Dedifferentiated amniotic fluid mesenchymal stem cell (primary cell): ENCODE results near the gene MRPS7.
"Not testable (repeated sequence)": the region's sequence is repeated elsewhere in the genome, so short reads cannot be mapped to it uniquely, and the experiment has no call there.

Experiments
- DNase-seq: peaks from one replicate; pipeline ENCODE4 v3.0.0-alpha.2; 2016; ENCODE audit errors: extremely low spot score

MRPS7 gene

DNA sequence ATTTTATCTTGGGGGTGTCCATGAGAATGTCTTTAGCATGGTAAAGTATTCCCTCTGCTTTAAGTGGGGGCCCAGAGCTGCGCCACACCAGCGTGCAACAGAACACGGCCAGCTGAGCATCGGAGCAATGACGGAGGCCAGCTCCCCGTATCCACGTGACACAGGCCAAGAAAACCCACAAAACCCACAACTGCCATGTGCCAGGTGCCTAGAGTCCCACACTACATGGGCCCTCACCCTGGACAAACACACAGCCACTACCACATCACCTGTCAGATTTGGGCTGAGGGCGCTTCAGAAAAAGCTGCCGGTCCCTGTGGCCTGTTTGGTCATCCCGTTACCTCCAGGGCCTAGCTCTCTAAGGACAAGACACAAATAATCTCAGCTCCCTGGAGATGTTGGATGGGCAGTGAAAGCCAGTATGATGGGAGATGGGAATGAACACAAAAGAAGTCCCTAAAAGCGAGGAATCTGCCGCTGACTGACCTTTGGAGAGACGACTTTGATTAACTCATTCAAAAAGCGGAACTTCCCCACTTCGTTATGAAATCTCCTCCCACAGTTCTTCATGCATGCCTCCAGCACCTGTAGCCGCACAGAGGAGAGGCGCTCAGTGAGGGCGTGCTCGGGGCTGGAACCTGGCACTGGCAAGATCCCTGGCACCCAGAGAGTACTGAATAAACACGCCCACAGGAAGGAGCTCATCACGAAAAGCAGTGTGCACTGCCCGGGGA, 17.4 kb upstream of the MRPS7 start:
- DNase-seq = no peak

DNA sequence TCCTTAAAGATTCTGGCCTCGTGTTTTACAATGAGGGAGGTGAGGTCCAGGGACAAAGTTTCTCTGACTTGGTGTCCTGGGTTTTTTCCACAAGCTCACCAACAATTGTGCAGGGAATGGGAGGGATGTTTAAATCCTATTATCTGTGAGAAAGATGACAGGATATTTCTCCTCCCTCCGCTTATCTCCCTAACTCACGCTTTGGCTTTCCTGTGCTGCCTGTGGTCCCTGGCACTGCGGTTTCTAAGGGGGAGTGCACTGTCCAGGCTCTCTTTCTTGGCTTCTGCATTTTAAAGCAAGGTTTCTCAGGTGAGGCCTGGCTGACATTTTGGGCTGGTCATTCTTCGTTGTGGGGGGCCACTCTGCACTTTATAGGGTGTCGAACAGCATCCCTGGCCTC, 16.7 kb upstream of the MRPS7 start:
- DNase-seq = no peak

DNA sequence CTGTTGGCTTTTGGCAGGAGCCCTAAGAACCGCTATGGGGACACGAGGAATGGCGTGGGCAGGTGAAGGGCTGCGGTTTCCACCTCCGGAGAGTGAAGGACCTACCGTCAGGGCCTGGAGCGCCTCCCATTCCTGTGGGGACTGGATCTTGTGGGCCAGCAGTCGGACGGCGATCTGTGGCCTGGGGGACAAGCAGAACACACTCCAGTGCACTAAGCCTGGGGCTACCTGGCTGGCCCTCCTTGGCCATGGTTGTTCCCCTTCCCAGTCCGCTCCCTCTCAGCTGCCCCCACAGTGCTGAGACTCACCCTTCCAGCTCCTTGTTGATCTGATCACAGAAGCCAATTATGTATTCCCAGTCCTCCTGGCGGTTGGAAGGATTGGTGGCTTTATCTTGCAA, 15.3 kb upstream of the MRPS7 start:
- no peak for DNase-seq

GRCh38 chr17:75249564-75249963, 12.1 kb upstream of the MRPS7 start:
- DNase-seq = no peak

DNA sequence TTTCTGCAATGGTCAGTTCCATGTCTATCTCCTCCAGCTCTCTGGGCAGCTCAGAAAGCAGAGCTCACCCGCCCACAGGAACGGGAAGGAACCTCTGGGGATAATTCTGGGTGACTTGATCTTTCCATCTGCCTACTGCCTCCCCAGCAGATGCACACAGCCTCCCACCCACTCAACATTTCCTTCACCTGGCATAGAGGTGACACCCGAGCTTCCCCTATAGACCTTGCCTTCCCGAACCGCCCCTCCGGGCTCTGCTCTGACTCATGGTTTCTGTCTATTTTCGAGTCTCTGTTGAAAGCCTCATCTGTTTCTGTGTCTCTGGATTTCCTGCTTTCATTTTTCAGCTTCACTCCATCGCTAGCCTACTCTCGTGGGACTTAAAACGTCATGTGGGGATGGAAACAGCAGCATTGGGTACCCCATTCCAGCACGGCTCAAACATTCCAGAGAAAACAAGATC, 11.6 kb upstream of the MRPS7 start:
- DNase-seq = peak; percentile 36

- no peak for DNase-seq
These were observed 9.5 kb upstream of the MRPS7 start for GRCh38 chr17:75252039-75252816.

DNA sequence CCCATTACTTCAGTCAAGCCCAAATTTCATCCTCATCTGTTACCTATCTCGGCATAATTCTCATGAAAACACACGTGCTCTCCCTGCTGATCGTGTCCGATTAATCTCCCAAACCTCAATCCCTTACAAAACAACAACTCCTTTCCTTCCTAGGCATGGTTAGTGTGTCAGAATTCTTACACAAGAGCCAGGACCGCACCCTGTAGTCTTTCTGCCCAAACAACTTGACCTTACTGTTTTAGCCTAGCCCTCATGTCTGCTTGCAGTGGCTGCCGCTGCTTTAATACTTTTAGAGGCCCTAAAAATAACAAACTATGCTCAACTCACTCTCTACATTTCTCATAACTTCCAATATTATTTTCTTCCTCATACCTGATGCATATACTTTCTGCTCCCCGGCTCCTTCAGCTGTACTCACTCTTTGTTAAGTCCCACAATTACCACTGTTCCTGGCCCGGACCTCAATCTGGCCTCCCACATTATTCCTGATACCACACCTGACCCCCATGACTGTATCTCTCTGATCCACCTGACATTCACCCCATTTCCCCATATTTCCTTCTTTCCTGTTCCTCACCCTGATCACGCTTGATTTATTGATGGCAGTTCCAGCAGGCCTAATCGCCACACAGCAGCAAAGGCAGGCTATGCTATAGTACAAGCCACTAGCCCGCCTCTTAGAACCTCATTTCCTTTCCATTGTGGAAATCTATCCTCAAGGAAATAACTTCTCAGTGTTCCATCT, 5.6 kb upstream of the MRPS7 start:
- DNase-seq = not testable (repeated sequence)

DNA sequence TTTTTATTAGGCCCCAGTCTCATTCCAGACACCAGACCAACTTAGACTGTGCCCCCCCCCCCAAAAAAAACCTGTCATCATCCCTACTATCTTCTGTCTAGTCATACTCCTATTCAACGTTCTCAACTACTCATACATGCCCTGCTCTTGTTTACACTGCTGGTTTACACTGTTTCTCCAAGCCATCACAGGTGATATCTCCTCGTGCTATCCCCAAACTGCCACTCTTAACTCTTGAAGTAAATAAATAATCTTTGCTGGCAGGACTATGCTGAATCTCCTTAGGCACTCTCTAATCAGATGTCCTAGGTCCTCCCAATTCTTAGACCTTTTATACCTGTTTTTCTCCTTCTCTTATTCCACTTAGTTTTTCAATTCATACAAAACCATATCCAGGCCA, 4.5 kb upstream of the MRPS7 start:
- DNase-seq = not testable (repeated sequence)

- no peak for DNase-seq
These were observed 891 bp upstream of the MRPS7 start for GRCh38 chr17:75260641-75261335.

DNA sequence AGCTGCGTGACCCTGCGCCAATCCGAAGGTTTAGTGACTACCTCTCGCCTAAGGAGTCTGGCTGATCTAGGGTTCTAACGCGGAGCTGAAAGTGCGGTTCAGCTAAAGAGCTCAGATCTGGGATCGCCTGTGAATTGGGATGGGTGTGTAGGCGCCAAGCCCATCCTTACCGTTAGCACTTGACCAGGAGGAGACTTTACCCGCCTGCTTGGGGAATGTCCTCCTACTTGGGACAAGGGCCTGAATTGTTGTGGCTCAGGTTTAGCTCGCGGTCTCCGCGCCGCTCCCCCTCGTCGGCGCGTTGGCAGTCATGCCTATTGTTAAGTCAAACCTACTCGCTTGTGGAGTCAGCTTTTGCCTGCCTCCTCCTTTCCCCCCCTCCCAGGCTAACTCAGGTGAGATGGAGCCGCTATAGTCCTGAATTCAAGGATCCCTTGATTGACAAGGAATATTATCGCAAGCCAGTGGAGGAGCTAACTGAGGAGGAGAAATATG, 480 bp downstream of the MRPS7 start:
- DNase-seq = no peak

DNA sequence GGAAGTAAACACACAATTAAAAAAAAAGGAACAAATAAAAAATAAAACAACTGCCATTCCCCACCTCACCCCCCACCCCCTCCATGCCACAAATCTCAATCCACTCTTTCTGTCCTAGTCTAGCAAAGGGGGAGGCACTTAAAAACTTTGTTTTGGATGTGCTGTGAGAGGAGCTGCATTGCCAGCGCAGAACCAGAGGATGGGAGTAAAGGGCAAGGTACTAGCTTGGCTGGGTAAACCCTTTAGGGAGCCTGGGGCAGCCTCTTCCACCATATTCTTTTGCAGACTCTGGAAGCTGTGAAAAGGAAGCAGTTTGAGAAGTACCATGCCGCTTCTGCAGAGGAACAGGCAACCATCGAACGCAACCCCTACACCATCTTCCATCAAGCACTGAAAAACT, 1.4 kb downstream of the MRPS7 start:
- no peak for DNase-seq

GRCh38 chr17:75265614-75266315, 4.1 kb downstream of the MRPS7 start:
- no peak for DNase-seq

- no peak for DNase-seq
These were observed 4.9 kb downstream of the MRPS7 start for GRCh38 chr17:75266316-75267152.

GRCh38 chr17:75267153-75267410, 5.4 kb downstream of the MRPS7 start:
- no peak for DNase-seq

- no peak for DNase-seq
These were observed 5.9 kb downstream of the MRPS7 start for GRCh38 chr17:75267411-75268232.

GRCh38 chr17:75269844-75270217, 8.2 kb downstream of the MRPS7 start:
- no peak for DNase-seq

- peak; percentile 55 for DNase-seq
These were observed 8.7 kb downstream of the MRPS7 start for GRCh38 chr17:75270218-75270965.

GRCh38 chr17:75270966-75271232, 9.2 kb downstream of the MRPS7 start, which contains the start of gene MIF4GD:
MIF4GD (minus strand) TSS chr17:75271231; CDS start chr17:75270195, 1,036 bp downstream.
- no peak for DNase-seq
